GM23248 (cell line): ENCODE data around the gene DRAXIN. TPM values are rescaled to one million over a fixed set of nuclear protein-coding genes. Genes with fewer than 3 reads are reported as not detected.

Experiments
- DNase-seq: peaks from one replicate; pipeline ENCODE4 v3.0.0-alpha.2; 2015
- H2AFZ ChIP-seq: fragments of 200-600 bp; sonication (generic); 2 replicates; pipeline ENCODE4 v1.6.1; 2016; ENCODE audit warnings: antibody characterized with exemption
- H3F3A ChIP-seq: fragments of 200-600 bp; sonication (generic); 2 replicates; pipeline ENCODE4 v1.6.1; 2016; ENCODE audit warnings: mild to moderate bottlenecking, antibody characterized with exemption, mixed run types; ENCODE audit not compliant: insufficient read depth
- H3K27ac ChIP-seq: fragments of 200-600 bp; sonication (generic); 2 replicates; pipeline ENCODE4 v1.5.1; 2016; ENCODE audit warnings: mild to moderate bottlenecking
- H3K27me3 ChIP-seq: fragments of 200-600 bp; sonication (generic); replicated peaks from 2 replicates; pipeline ENCODE4 v1.6.1; 2016; ENCODE audit warnings: mild to moderate bottlenecking; ENCODE audit not compliant: insufficient read depth
- H3K36me3 ChIP-seq: fragments of 200-600 bp; sonication (generic); 2 replicates; pipeline ENCODE4 v1.6.1; 2016; ENCODE audit warnings: low read depth, mild to moderate bottlenecking
- H3K4me1 ChIP-seq: fragments of 200-600 bp; sonication (generic); 2 replicates; pipeline ENCODE4 v1.6.1; 2016; ENCODE audit warnings: mild to moderate bottlenecking; ENCODE audit not compliant: insufficient read depth
- H3K4me2 ChIP-seq: fragments of 200-600 bp; sonication (generic); one replicate; pipeline ENCODE4 v1.6.1; 2016; ENCODE audit warnings: mild to moderate bottlenecking; ENCODE audit not compliant: unreplicated experiment
- H3K4me3 ChIP-seq: fragments of 200-600 bp; sonication (generic); 2 replicates; pipeline ENCODE4 v1.5.1; 2016; ENCODE audit warnings: mild to moderate bottlenecking
- H3K79me2 ChIP-seq: fragments of 200-600 bp; sonication (generic); 2 replicates; pipeline ENCODE4 v1.6.1; 2016; ENCODE audit warnings: mild to moderate bottlenecking; ENCODE audit not compliant: insufficient read depth
- H3K9ac ChIP-seq: fragments of 200-600 bp; sonication (generic); 2 replicates; pipeline ENCODE4 v1.6.1; 2016; ENCODE audit warnings: mild to moderate bottlenecking
- H3K9me2 ChIP-seq: fragments of 200-600 bp; sonication (generic); 2 replicates; pipeline ENCODE4 v1.6.1; 2016; ENCODE audit warnings: mixed run types, mild to moderate bottlenecking, moderate library complexity; ENCODE audit not compliant: insufficient read depth
- H3K9me3 ChIP-seq: fragments of 200-600 bp; sonication (generic); one replicate; pipeline ENCODE4 v1.6.1; 2017; ENCODE audit warnings: low read depth
- H4K20me1 ChIP-seq: fragments of 200-600 bp; sonication (generic); 2 replicates; pipeline ENCODE4 v1.6.0; 2016; ENCODE audit not compliant: insufficient read depth
- EZH2 ChIP-seq: fragments of 200-600 bp; sonication (generic); IDR thresholded peaks from 2 replicates; pipeline ENCODE4 v1.6.1; 2018; ENCODE audit warnings: antibody characterized with exemption, mild to moderate bottlenecking; ENCODE audit not compliant: insufficient read depth, poor library complexity, severe bottlenecking
- EZH2phosphoT487 ChIP-seq: fragments of 200-600 bp; sonication (generic); IDR thresholded peaks from 2 replicates; pipeline ENCODE4 v1.6.1; 2018; ENCODE audit warnings: antibody characterized with exemption, moderate library complexity, mild to moderate bottlenecking, low read depth; ENCODE audit not compliant: insufficient read depth
- WGBS, 2 experiments: methylation state at CpG; one replicate each; pipeline ENCODE4 v1.1.6; 2015 to 2017; ENCODE audit warnings: low lambda C conversion rate in 2 of 2, low coverage in 1 of 2; ENCODE audit errors: missing lambda C conversion rate in 2 of 2; 5-methylcytosine and 5-hydroxymethylcytosine counted together
- in situ Hi-C: fragments of 300-500 bp; cut with MboI; formaldehyde crosslinking; loops from 2 replicates; pipeline ENCODE4 v1.15.0; 2020
- polyA plus RNA-seq: library from polyadenylated mRNA; unstranded; fragments of >200 nt; fragmentation: Nextera tagmentation; extraction: Ambion mirVana; gene quantifications from 2 replicates; pipeline ENCODE4 v1.2.1, GENCODE V29; 2016
- total RNA-seq: library from RNA; depleted of rRNA; stranded (reverse); fragments of >200 nt; shearing (Covaris generic); gene quantifications from 2 replicates; pipeline ENCODE4 v1.2.3, GENCODE V29; 2014

Gene DRAXIN
- total and polyA plus RNA-seq, 2 experiments from 2014 or later = 0.06 to 0.11 TPM

DNA sequence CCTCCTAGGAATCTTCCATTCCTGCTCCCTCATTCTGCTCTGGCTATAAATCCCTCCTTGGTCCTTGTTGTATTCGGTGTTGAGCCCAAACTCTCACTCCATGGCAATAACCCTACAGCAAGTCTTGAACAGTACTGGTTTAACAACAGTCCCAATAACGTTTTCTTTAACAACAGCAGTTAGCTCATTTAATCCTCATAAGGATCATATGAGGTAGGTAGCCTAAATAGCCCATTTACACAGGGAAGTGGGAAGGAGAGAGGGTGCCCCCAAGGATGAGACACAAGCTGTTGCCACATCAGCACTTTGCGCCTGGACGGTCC, 44.0 kb downstream of the DRAXIN start:
- Histone ChIP-seq H3K27me3 (no peaks in the 10 kb centered on the region), H3K4me1 (peaks cover 24% of the 10 kb centered on the region), H3K9ac (peak overlapping the region; percentile 91), H3K9me3 (no peaks in the 10 kb centered on the region), H2AFZ (peak overlapping the region; percentile 71), H4K20me1 (no peaks in the 10 kb centered on the region), H3K4me3 (peak overlapping the region; percentile 84), H3K36me3 (no peaks in the 10 kb centered on the region), H3K4me2 (peak overlapping the region; percentile 84), H3K79me2 (peaks cover 32% of the 10 kb centered on the region), H3K9me2 (no peaks in the 10 kb centered on the region), H3F3A (peaks cover 11% of the 10 kb centered on the region), H3K27ac (peak overlapping the region; percentile 98)
- no peak for DNase-seq
- 6 to 14% methylated on average over 4 of the region's 4 CpGs for WGBS, 2 experiments
- in situ Hi-C loops = no loop called here
- TF ChIP-seq EZH2phosphoT487 (no peak), EZH2 (no peak)

DNA sequence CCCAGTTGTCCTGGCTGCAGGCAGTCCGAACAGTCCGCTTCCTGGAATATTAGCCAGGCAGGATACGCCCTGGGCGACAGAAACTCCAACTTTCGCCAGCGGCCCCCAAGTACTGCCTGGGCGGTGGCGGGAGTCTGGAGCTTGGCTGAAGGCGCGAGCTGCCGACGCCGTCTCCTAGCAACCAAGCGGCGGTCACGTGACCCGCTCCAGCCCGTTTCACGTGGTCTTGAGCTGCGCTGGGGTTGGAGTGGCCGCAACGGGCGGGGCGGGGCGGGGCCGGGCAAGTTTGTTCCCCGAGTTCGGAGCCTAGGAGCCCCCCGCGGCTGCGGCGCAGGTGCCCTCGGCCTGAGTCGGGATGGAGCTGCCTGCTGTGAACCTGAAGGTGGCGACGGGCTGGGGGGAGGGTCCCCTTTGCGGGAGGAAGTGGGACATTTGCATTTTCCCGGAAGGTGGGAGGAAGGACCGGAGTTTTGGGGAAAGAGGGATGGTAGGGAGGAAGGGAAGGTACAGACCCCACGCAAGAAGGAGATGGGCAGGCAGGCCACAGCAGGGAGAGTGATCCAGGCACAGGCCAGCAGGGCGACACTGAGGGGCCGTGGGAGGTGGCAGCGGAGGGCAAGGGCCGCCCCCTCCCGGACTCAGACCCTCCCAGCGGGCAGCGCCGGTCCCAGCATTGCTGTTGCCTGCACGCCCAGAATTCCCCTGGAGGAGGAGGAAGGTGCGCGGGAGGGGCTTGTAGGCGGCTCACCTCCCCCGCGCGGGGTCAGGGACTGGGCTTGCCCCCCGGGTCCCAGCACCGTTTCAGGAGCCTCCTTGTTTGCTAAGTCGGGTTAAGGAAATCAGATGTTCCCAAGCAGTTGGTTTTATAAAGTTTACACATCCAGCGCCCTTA, 44.6 kb downstream of the DRAXIN start, which contains the start of gene AGTRAP:
AGTRAP (plus strand) TSS at position 283 of the 892 bp plus-strand sequence; CDS start at position 356, 73 bp downstream.
- Histone ChIP-seq H3K27ac (peak within 1 kb of the TSS; percentile 98), H3K9ac (peak within 1 kb of the TSS; percentile 91), H2AFZ (peak within 1 kb of the TSS; percentile 71), H3K9me2 (no peaks in the 10 kb centered on the region), H3F3A (peaks cover 11% of the 10 kb centered on the region), H3K4me1 (peaks cover 19% of the 10 kb centered on the region), H3K4me3 (peak within 1 kb of the TSS; percentile 84), H4K20me1 (no peaks in the 10 kb centered on the region), H3K9me3 (no peaks in the 10 kb centered on the region), H3K36me3 (no peaks in the 10 kb centered on the region), H3K4me2 (peak within 1 kb of the TSS; percentile 84), H3K27me3 (no peaks in the 10 kb centered on the region), H3K79me2 (peaks cover 35% of the 10 kb centered on the region)
- peak; percentile 98 for DNase-seq
- 0 to 1% methylated on average over 48 to 55 of the region's 59 CpGs for WGBS, 2 experiments
- TF ChIP-seq EZH2phosphoT487 (no peak), EZH2 (no peak)
- in situ Hi-C loops = no loop called here

DNA sequence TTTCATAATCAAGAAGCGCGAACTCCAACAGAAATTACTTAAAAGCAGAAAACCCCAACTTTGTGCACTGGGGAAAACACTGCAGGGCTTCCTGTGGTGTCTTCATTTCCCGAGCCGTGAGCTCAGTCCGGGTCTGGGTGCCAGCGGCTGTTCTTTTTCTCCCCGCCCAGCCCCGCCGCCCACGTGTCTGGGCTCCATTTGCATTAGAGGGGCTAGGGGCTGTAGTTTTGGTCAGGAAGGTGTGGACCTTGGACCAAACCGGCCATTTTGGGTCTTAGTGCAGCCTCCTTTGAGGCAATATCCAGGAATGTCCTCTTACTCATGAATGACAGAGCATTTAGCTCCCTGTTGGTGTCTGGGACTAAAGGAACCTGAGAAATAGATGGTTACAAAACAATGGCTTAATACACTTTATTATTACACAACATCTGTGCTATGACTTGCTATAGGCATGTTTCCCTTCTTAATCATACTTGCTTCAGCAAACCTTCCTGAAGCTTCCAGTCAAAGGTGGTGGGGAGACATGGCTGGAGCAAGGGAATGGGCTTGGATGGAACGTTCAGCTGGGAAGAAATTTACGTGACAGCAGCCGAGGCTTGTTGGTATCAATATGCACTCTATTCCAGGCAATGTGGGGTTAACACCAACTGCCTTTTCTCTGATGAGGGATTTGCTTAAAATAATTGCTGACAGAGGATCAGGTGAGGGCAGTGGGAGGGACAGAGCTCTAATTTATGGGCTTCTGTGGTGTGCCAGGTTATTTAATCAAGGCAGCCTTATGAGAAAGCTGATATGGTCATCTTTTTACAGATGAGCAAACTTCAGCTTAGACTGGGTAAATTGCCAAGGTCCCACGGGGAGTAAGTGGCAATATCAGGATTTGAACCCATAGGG, 45.5 kb downstream of the DRAXIN start:
- Histone ChIP-seq H3K9me3 (no peaks in the 10 kb centered on the region), H3F3A (peaks cover 11% of the 10 kb centered on the region), H3K9ac (peak overlapping the region; percentile 91), H3K27ac (peak overlapping the region; percentile 98), H3K79me2 (peaks cover 41% of the 10 kb centered on the region), H2AFZ (peak overlapping the region; percentile 71), H3K9me2 (no peaks in the 10 kb centered on the region), H3K4me1 (peaks cover 13% of the 10 kb centered on the region), H3K4me2 (peak overlapping the region; percentile 84), H3K36me3 (no peaks in the 10 kb centered on the region), H4K20me1 (no peaks in the 10 kb centered on the region), H3K27me3 (no peaks in the 10 kb centered on the region), H3K4me3 (peak overlapping the region; percentile 84)
- in situ Hi-C loops = no loop called here
- TF ChIP-seq EZH2phosphoT487 = no peak
- TF ChIP-seq EZH2 = no peak
- WGBS, 2 experiments = 4 to 5% methylated on average over 15 of the region's 15 CpGs
- peak; percentile 96 for DNase-seq

DNA sequence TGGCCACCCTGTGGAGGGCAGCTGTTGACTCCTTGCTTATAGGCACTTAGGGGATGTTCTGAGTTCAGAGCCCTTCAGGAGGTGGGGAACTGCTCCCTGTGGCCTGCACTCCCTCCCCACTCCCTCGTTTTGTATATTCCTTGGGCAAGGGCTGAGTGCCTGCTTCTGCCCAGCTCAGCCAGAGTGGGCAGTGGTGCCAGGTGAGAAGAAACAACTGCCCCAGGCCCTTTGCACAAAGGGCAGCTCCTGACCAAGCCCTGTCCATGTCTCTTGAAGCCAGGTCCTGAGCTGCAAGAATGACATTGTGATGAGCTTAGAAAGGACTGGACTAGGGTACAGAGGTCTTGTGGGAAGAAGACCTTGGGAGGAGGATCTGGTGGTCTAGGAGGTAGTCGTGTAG, 46.6 kb downstream of the DRAXIN start:
- Histone ChIP-seq H3K36me3 (no peaks in the 10 kb centered on the region), H3K27ac (no peak overlapping the region), H3K79me2 (peaks cover 47% of the 10 kb centered on the region), H4K20me1 (no peaks in the 10 kb centered on the region), H3K9me3 (no peaks in the 10 kb centered on the region), H3K4me2 (no peak overlapping the region), H3K4me3 (no peak overlapping the region), H3F3A (peaks cover 11% of the 10 kb centered on the region), H3K27me3 (no peaks in the 10 kb centered on the region), H3K9ac (no peak overlapping the region), H2AFZ (no peak overlapping the region), H3K4me1 (peaks cover 7% of the 10 kb centered on the region; the same call in 1 of the 2 replicates), H3K9me2 (no peaks in the 10 kb centered on the region)
- 93 to 98% methylated on average over 2 of the region's 2 CpGs for WGBS, 2 experiments
- TF ChIP-seq EZH2phosphoT487 = no peak
- TF ChIP-seq EZH2 = no peak
- in situ Hi-C loops = no loop called here
- no peak for DNase-seq
